Umbilical cord (tissue), 2 donors: ENCODE results near the gene GTSE1. TPM values are rescaled to one million over a fixed set of nuclear protein-coding genes. Genes with fewer than 3 reads are reported as not detected.

Experiments
- DNase-seq: peaks from one replicate; pipeline ENCODE4 v3.0.0-alpha.2; 2015; ENCODE audit warnings: low spot score
- total RNA-seq: library from RNA; depleted of rRNA; stranded (reverse); fragments of >200 nt; gene quantifications from one replicate; pipeline ENCODE4 v1.2.3, GENCODE V29; 2014; ENCODE audit warnings: low replicate concordance; ENCODE audit not compliant: insufficient read depth

GTSE1 gene
- total RNA-seq, 1 donor from 2014 or later = 3.4 TPM

- DNase-seq = no peak
These were observed 55.1 kb downstream of the GTSE1 start for GRCh38 chr22:46351767-46352166.

- no peak for DNase-seq
These were observed 55.6 kb downstream of the GTSE1 start for GRCh38 chr22:46352276-46352675.

GRCh38 chr22:46352691-46353386, 56.2 kb downstream of the GTSE1 start:
- DNase-seq = peak; percentile 29

GRCh38 chr22:46353483-46354105, 56.9 kb downstream of the GTSE1 start:
- no peak for DNase-seq

GRCh38 chr22:46354176-46354992, 57.7 kb downstream of the GTSE1 start:
- no peak for DNase-seq

GRCh38 chr22:46354993-46355305, 58.3 kb downstream of the GTSE1 start:
- no peak for DNase-seq

GRCh38 chr22:46355369-46355995, 58.8 kb downstream of the GTSE1 start:
- DNase-seq = peak; percentile 69

- no peak for DNase-seq
These were observed 59.4 kb downstream of the GTSE1 start for GRCh38 chr22:46355996-46356471.

- DNase-seq = no peak
These were observed 60.1 kb downstream of the GTSE1 start for GRCh38 chr22:46356496-46357480.

GRCh38 chr22:46357711-46358520, 61.2 kb downstream of the GTSE1 start:
- no peak for DNase-seq

- DNase-seq = no peak
These were observed 62.1 kb downstream of the GTSE1 start for GRCh38 chr22:46358766-46359165.

- DNase-seq = no peak
These were observed 62.7 kb downstream of the GTSE1 start for GRCh38 chr22:46359362-46359761.

GRCh38 chr22:46360097-46360496, 63.4 kb downstream of the GTSE1 start:
- DNase-seq = no peak

GRCh38 chr22:46360891-46361290, 64.2 kb downstream of the GTSE1 start:
- DNase-seq = no peak

GRCh38 chr22:46361826-46362202, 65.1 kb downstream of the GTSE1 start:
- no peak for DNase-seq

GRCh38 chr22:46362203-46362933, 65.7 kb downstream of the GTSE1 start:
- no peak for DNase-seq

- DNase-seq = no peak
These were observed 66.4 kb downstream of the GTSE1 start for GRCh38 chr22:46362934-46363515.

GRCh38 chr22:46363611-46364321, 67.1 kb downstream of the GTSE1 start:
- no peak for DNase-seq
